ENCODE results near the gene C16orf96. TPM values are rescaled to one million over a fixed set of nuclear protein-coding genes. Genes with fewer than 3 reads are reported as not detected.

Gene C16orf96
- total and polyA plus RNA-seq, 7 experiments from 2014 or later, result 0.17 to 0.70 (median 0.64) TPM; not detected in 2

DNA sequence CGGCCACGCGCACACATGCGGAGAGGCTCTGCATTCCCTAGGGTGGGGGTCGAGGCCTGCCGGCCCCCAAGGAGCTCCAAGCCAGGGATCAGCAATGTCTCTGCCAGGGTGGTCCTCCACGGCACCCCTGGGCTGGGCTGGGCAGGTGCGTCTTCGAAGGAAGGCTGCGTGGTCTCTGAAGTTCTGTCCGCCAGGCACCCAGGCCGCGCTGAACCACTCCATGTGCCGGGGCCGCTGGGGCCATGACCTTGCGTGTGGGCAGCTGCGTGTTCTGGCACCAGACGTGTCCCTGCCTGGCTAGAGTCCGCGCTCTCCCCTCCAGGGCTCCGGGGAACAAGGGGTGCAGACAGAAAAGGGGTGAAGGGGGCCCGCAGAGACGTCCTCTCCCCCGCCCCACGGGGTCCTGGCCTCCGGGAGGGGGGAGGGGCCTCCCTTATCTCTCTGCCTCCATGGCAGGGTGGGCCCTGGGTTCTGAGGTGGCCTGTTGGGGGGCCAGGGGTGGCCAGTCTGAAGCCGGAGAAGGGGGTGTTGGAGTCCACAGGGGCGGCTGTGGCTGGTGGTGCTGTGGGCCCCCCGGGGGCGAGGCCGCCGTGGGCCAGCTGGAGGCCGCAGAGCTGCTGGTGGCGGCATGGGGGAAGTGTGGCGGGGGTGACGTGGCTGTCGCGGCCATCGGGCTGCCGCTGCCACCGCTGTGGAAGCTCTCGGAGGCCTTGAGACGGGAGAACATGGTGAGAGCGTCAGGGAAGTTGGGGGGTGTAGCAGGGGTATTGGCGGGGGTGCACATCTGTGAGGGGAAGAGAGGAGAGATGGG is 53.3 kb downstream of the C16orf96 start:
- no peak overlapping the region for H3K4me3 Mint-ChIP-seq
- peaks cover 0 to 30% (median 0%) of the 10 kb centered on the region in 3 experiments for H3K36me3 ChIP-seq (ENCODE audit: control insufficient read depth in 2 of 3, insufficient read depth in 3 of 3, low read length in 3 of 3)

DNA sequence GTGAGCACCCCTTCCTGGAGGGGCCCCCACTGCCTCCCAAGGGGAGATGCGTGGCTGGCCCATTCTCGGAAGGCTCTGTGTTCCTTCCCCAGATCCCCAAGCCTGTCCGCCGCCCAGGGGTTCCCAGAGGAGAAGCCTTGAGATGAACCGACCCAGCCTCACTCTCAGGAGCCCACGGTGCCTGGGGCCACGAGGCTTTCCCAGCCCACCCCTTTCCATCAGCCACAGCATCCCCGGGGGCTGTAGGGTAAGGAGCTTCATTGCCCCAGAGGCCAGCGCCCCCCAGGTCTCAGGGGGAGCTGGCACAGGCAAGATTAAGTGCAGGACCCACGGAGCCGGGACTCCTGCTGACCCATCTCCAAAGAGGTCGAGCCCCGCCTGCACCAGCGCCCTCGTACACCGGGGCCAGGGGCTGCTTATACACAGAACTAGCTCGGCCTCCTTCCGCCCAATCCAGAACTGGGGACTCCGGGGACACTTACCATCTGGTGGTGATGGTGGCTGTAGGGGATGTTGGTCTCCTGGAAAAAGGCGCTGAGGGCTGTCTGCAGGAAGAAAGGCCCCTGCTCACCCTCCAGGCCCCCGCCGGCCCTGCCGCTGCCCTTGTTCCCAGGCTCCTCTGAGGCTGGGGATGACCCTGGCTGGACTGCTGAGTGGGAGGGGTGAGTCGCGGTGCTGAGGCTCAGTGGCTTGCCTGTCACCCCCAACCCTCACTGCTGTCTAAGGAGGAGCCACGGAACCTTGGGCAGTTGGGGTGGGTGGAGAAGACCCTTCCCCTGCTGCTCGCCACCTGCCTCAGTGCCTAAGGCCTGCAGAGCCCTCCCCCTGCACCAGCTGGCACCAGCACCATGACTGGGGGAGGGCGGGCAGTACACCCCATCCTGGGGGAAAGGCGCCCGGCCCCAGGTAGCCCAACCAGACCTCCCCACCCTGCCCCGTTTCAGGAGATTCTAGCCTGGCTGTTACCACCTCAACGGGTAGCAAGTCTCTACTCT is 54.2 kb downstream of the C16orf96 start:
- CTCF ChIA-PET, result no interaction called here
- Histone ChIP-seq H3K27me3 (ENCODE audit: control insufficient read depth in 2 of 2, insufficient read depth in 2 of 2, low read length in 2 of 2) (no peaks in the 10 kb centered on the region), H3K4me1 (ENCODE audit: control insufficient read depth in 2 of 2, insufficient read depth in 2 of 2, low read length in 2 of 2) (peaks cover 15 to 16% of the 10 kb centered on the region in 2 donors), H3K9me3 (ENCODE audit: control insufficient read depth in 2 of 3, low read length in 3 of 3) (no peaks in the 10 kb centered on the region), H3K36me3 (ENCODE audit: control insufficient read depth in 2 of 3, insufficient read depth in 3 of 3, low read length in 3 of 3) (peaks cover 0 to 34% (median 0%) of the 10 kb centered on the region in 3 experiments), H3K4me3 (ENCODE audit: low read length) (no peak overlapping the region), H3K27ac (ENCODE audit: low read depth, low read length) (no peak overlapping the region)
- intact Hi-C loops (cut with micrococcal nuclease), result loop anchor here in 1 of 2 donors (10.0 kb wide), 1 partner anchor 484 kb away; the partner anchor contains the start of gene EEF2KMT
- H3K27ac Mint-ChIP-seq, result peak overlapping the region in 1 of 9 donors; percentile 12
- H3K4me3 Mint-ChIP-seq, result no peak overlapping the region
- DNase-seq (peak in 1 of 9 donors; percentile 1), ATAC-seq (no peak)
- no peaks in the 10 kb centered on the region for H3K27me3 Mint-ChIP-seq
- H3K36me3 Mint-ChIP-seq, result peaks cover 0 to 1% (median 0%) of the 10 kb centered on the region in 5 donors
- peaks cover 0 to 17% (median 10%) of the 10 kb centered on the region in 7 donors for H3K4me1 Mint-ChIP-seq
- H3K9me3 Mint-ChIP-seq, result no peaks in the 10 kb centered on the region
- POLR2A ChIA-PET, result interaction anchor here (1.0 kb wide), 1 partner anchor 14 kb away, joined by 3 read pairs; the partner anchor contains the start of gene MGRN1

More for the DNA sequence above, 53.3 kb downstream of the C16orf96 start:
- peaks cover 10 to 11% of the 10 kb centered on the region in 2 donors for H3K4me1 ChIP-seq (ENCODE audit: control insufficient read depth in 2 of 2, insufficient read depth in 2 of 2, low read length in 2 of 2)
- CTCF ChIA-PET, result no interaction called here
- POLR2A ChIA-PET, result no interaction called here
- Mint-ChIP-seq H3K27me3 (no peaks in the 10 kb centered on the region), H3K27ac (no peak overlapping the region), H3K9me3 (no peaks in the 10 kb centered on the region), H3K36me3 (no peaks in the 10 kb centered on the region), H3K4me1 (peaks cover 0 to 17% (median 10%) of the 10 kb centered on the region in 7 donors)
- intact Hi-C loops (cut with micrococcal nuclease), result loop anchor here in 1 of 2 donors (10.0 kb wide), 1 partner anchor 485 kb away; the partner anchor contains the start of gene EEF2KMT
- ATAC-seq (no peak), DNase-seq (peak in 1 of 9 donors; percentile 6)
- no peaks in the 10 kb centered on the region for H3K27me3 ChIP-seq (ENCODE audit: control insufficient read depth in 2 of 2, insufficient read depth in 2 of 2, low read length in 2 of 2)
- no peak overlapping the region for H3K4me3 ChIP-seq (ENCODE audit: low read length)
- H3K9me3 ChIP-seq (ENCODE audit: control insufficient read depth in 2 of 3, low read length in 3 of 3), result no peaks in the 10 kb centered on the region
- H3K27ac ChIP-seq (ENCODE audit: low read depth, low read length), result no peak overlapping the region

DNA sequence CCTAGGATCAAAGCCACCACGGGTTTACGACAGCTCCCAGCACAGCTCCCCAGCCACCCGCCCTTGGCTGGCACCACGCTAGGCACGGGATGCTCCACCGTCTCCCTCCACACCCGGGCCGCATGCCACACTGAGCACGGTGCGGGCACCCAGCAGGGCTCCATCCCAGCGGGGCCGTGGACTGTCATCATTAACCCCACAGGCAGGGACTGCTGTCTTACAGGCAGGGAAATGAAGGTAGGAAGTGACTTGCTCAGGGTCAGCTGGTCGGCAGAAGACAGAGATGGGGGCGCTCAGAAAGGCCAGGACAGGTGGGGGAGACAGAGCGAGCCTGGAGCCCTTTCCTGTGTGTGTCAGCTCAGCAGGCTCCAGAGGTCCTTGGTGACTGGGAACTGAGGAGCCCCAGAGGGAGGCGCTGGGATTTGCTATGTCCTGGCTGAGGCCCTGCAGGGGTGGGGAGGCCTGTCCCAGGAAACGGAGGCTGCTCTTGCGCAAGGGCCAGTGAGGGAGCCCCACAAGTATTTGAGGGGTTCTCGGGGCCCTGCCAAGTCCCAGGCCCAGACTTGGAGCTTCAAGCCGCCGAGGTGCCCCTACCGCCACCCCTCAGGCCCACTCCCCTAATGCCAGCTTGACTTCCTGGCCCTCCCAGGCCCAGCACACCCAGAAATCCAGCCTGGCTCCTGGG is 55.3 kb downstream of the C16orf96 start:
- Mint-ChIP-seq H3K4me1 (peaks cover 10 to 29% (median 15%) of the 10 kb centered on the region in 7 donors), H3K27ac (peak overlapping the region in 1 of 9 donors; percentile 19), H3K27me3 (no peaks in the 10 kb centered on the region), H3K4me3 (peak overlapping the region in 1 of 10 donors; percentile 16), H3K9me3 (no peaks in the 10 kb centered on the region), H3K36me3 (peaks cover 0 to 2% (median 0%) of the 10 kb centered on the region in 5 donors)
- no peak overlapping the region for H3K27ac ChIP-seq (ENCODE audit: low read depth, low read length)
- ATAC-seq (no peak), DNase-seq (peak in 1 of 9 donors; percentile 4)
- peaks cover 0 to 34% (median 0%) of the 10 kb centered on the region in 3 experiments for H3K36me3 ChIP-seq (ENCODE audit: control insufficient read depth in 2 of 3, insufficient read depth in 3 of 3, low read length in 3 of 3)
- no peak overlapping the region for H3K4me3 ChIP-seq (ENCODE audit: low read length)
- peaks cover 22 to 23% of the 10 kb centered on the region in 2 donors for H3K4me1 ChIP-seq (ENCODE audit: control insufficient read depth in 2 of 2, insufficient read depth in 2 of 2, low read length in 2 of 2)
- POLR2A ChIA-PET, result interaction anchor here (0.7 to 1.0 kb wide), 2 partner anchors 13 to 459 kb away, joined by 3 to 4 read pairs; partner anchors contain the start of gene MGRN1
- CTCF ChIA-PET, result no interaction called here
- intact Hi-C loops (cut with micrococcal nuclease), result loop anchor here in 1 of 2 donors (10.0 kb wide), 1 partner anchor 483 kb away; the partner anchor contains the start of gene EEF2KMT
- no peaks in the 10 kb centered on the region for H3K9me3 ChIP-seq (ENCODE audit: control insufficient read depth in 2 of 3, low read length in 3 of 3)
- no peaks in the 10 kb centered on the region for H3K27me3 ChIP-seq (ENCODE audit: control insufficient read depth in 2 of 2, insufficient read depth in 2 of 2, low read length in 2 of 2)

DNA sequence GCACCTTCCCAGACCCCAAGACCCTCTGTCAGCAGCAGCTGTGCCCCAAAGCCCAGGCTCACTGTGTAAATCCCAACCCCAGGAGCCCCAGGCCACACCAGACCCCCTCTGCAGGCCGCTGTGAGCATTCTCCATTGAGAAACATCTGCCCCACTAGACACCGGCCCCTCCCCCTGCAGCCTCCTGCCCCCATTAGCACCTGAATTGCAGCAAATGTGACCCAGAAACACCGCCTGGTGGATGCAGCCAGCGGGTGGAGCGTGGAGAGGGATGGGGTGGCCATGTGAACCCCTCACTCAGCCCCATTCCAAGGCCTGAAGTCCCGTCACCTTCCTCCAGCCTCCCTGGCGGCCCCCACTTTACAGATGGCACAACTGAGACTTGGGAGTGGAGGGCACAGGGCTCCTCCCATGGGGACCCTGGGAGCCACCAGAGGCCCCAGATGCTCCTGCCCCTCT is 56.4 kb downstream of the C16orf96 start:
- intact Hi-C loops (cut with micrococcal nuclease), result loop anchor here in 1 of 2 donors (10.0 kb wide), 1 partner anchor 482 kb away; the partner anchor contains the start of gene EEF2KMT
- H3K27ac Mint-ChIP-seq, result peak overlapping the region in 3 of 9 donors; percentile 36 to 67 (median 48)
- DNase-seq (no peak), ATAC-seq (no peak)
- ChIA-PET POLR2A (interaction anchor here (0.7 to 0.9 kb wide), 2 partner anchors 12 to 458 kb away, joined by 3 to 4 read pairs; partner anchors contain the start of gene MGRN1), CTCF (no interaction called here)
- Histone ChIP-seq H3K4me1 (ENCODE audit: control insufficient read depth in 2 of 2, insufficient read depth in 2 of 2, low read length in 2 of 2) (peaks cover 28% of the 10 kb centered on the region in 2 donors), H3K27ac (ENCODE audit: low read depth, low read length) (no peak overlapping the region), H3K27me3 (ENCODE audit: control insufficient read depth in 2 of 2, insufficient read depth in 2 of 2, low read length in 2 of 2) (no peaks in the 10 kb centered on the region), H3K36me3 (ENCODE audit: control insufficient read depth in 2 of 3, insufficient read depth in 3 of 3, low read length in 3 of 3) (peaks cover 0 to 34% (median 0%) of the 10 kb centered on the region in 3 experiments), H3K9me3 (ENCODE audit: control insufficient read depth in 2 of 3, low read length in 3 of 3) (no peaks in the 10 kb centered on the region), H3K4me3 (ENCODE audit: low read length) (no peak overlapping the region)
- no peaks in the 10 kb centered on the region for H3K9me3 Mint-ChIP-seq
- peaks cover 0 to 3% (median 0%) of the 10 kb centered on the region in 5 donors for H3K36me3 Mint-ChIP-seq
- H3K4me3 Mint-ChIP-seq, result peak overlapping the region in 3 of 10 donors; percentile 65 to 83 (median 80)
- H3K27me3 Mint-ChIP-seq, result no peaks in the 10 kb centered on the region
- H3K4me1 Mint-ChIP-seq, result peaks cover 10 to 32% (median 21%) of the 10 kb centered on the region in 7 donors

DNA sequence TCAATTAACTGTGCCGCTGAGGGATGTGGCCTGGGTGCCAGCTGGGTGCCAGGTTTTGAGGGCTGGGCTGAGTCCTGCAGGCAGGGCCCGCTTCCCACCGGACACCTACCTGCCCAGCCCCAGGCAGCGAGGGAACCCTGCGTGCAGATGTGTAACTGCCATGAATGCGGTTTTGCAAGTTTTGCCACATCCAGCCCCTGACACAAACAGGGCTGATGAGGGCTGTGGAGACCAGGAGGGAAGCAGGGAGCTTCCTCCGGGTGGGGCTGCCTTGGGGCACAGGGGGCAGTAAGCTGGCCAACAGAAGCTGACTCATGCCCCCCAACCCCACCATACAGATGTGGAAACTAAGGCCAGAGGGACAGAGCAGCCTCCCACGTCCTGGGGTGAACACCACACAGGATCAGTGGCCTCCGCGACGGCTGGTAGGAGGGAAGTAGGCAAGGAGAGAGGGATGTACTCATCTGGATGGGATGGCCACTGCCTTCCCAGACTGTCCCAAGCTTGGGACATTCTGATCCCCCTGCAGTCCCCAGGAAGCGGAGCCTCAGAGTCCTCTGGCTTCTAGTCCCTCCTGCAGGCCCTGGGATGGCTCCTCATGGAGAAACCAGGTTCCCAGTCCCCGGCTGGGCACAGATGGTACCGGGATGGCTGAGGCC is 57.0 kb downstream of the C16orf96 start:
- H3K4me1 ChIP-seq (ENCODE audit: control insufficient read depth in 2 of 2, insufficient read depth in 2 of 2, low read length in 2 of 2), result peaks cover 28 to 32% of the 10 kb centered on the region in 2 donors
- CTCF ChIA-PET, result no interaction called here
- peak overlapping the region in 7 of 9 donors; percentile 33 to 73 (median 48) for H3K27ac Mint-ChIP-seq

More for the DNA sequence above, 57.0 kb downstream of the C16orf96 start:
- H3K9me3 Mint-ChIP-seq, result no peaks in the 10 kb centered on the region
- peak overlapping the region; percentile 81 for H3K4me3 ChIP-seq (ENCODE audit: low read length)
- H3K36me3 Mint-ChIP-seq, result peaks cover 0 to 3% (median 0%) of the 10 kb centered on the region in 5 donors
- H3K27me3 ChIP-seq (ENCODE audit: control insufficient read depth in 2 of 2, insufficient read depth in 2 of 2, low read length in 2 of 2), result no peaks in the 10 kb centered on the region
- intact Hi-C loops (cut with micrococcal nuclease), result loop anchor here in 1 of 2 donors (10.0 kb wide), 1 partner anchor 482 kb away; the partner anchor contains the start of gene EEF2KMT
- no peaks in the 10 kb centered on the region for H3K9me3 ChIP-seq (ENCODE audit: control insufficient read depth in 2 of 3, low read length in 3 of 3)
- peak overlapping the region; percentile 98 for H3K27ac ChIP-seq (ENCODE audit: low read depth, low read length)
- ATAC-seq (no peak), DNase-seq (peak in 1 of 9 donors; percentile 1)
- peaks cover 0 to 29% (median 0%) of the 10 kb centered on the region in 3 experiments for H3K36me3 ChIP-seq (ENCODE audit: control insufficient read depth in 2 of 3, insufficient read depth in 3 of 3, low read length in 3 of 3)
- H3K27me3 Mint-ChIP-seq, result no peaks in the 10 kb centered on the region
- POLR2A ChIA-PET, result interaction anchor here (0.9 kb wide), 1 partner anchor 11 kb away, joined by 3 read pairs; the partner anchor contains the start of gene MGRN1
- peaks cover 10 to 38% (median 21%) of the 10 kb centered on the region in 7 donors for H3K4me1 Mint-ChIP-seq
- peak overlapping the region; percentile 62 to 89 (median 79) for H3K4me3 Mint-ChIP-seq
